Daoy (cell line): ENCODE measurements around the gene RHOBTB1. TPM values are rescaled to one million over a fixed set of nuclear protein-coding genes. Genes with fewer than 3 reads are reported as not detected.
A peak's percentile ranks its signal among the peaks of the same experiment; 100 is the strongest.

Experiments used
- DNase-seq: peaks from one replicate; pipeline ENCODE4 v3.0.0-alpha.2; 2015; ENCODE audit warnings: low read depth
- total RNA-seq: library from RNA; depleted of rRNA; stranded (reverse); fragments of >200 nt; shearing (Covaris generic); gene quantifications from 2 replicates; pipeline ENCODE4 v1.2.3, GENCODE V29; 2014

The RHOBTB1 gene
- total RNA-seq, 1 experiment from 2014 or later: 4.2 TPM

DNA sequence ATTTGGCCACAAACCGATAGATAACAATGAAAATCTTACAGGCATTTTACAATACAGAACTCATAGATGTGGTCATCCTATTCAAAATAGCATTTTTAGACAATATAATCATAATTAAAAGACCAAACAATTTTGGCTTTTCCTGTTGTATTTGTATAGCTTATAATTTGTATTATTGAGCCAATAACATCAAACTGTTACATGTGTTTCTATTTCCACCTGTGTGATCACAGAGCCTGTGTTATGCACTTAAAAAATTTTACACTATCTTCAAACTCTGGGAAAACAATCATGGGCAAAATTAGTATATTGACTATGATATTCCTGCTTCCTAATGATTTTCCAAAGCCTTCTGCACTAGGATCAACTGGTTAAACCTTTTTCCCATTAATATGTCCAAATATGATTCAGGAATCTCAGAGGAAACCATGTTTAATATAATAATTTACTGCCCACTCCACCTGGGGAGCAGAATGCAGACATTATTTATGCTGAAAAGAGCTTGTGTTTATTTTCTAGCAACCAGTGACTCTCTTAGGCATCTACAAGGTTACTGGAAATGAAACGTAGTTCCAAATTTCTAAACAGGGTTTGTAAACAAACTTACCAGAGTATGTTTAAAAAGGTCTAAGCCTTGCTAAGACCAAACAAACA is 1.7 kb downstream of the RHOBTB1 start:
- no peak for DNase-seq

DNA sequence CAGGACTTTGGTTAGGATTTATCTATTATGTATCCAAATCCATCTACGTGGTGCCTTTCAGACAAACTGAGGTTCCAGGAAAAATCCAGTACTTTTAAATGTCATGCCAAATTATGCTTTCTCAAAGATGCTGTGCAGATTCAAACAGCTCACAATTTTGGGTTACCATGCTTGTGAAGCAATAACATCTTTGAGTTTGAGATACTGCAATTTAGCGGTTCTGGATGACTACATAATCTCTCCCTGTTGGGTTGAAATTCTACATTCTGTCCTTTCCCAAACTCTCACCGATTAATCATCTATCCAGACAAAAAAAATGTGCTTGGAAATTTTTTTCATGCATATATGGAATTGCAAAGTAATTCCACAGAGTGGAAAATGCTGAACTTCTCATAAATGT is 3.5 kb downstream of the RHOBTB1 start:
- DNase-seq: no peak

DNA sequence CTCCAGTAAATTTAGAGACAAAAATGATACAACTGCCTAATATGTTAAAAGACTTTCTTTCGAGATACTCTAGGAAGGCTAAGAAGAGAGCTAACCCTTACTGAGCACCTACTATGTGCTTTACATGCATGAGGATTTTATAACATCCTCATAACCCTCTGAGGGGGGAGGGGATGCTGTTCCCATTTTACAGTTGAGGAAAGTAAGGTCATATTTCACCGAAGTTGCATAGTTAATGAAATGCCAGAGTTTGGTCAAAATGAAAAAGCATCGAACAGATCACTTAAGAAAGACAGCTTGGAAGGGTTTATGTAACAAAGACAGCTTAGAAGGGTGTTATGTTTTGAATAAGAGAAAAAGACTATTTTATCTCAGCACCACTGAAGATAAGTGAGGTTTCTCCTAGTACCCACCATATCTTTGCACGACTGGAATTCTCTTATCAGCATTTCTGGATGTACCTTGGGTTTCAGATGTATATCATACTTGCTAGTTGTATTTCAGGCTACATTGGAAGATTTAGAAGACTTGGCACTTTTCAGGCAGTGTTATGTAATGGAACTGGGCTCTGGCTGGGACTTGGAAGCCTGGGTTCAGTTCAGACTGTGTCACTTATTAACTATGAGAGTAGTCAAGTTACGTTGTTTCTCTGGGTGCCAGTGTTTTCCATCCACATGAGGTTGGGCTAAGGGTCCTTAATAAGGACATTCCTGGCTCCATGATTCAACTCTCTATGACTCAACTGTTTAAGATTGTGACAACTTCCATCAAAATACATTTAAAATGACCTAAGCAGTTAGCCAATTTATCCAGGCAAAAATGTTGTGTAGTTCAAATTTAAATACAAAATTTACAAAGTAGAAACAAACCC is 6.0 kb downstream of the RHOBTB1 start:
- no peak for DNase-seq

DNA sequence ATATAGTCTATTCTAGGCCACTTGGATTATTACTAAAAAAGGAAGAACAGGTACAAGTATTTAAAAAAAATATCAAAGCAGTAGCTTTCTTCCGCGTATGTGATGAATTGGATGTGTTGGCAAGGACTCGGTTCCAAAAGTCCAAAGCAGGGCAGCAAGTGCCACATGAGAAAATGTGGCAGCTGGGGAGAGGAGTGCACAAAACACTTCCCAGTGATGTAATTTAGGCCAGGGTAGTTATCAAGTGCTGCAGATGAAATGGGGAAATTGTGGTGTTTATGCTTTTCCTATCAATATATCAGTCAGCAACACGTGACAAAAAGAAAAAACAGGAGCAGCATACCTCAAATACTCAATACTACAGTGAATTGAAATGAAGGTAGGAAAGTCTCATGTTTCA is 7.0 kb downstream of the RHOBTB1 start:
- no peak for DNase-seq

DNA sequence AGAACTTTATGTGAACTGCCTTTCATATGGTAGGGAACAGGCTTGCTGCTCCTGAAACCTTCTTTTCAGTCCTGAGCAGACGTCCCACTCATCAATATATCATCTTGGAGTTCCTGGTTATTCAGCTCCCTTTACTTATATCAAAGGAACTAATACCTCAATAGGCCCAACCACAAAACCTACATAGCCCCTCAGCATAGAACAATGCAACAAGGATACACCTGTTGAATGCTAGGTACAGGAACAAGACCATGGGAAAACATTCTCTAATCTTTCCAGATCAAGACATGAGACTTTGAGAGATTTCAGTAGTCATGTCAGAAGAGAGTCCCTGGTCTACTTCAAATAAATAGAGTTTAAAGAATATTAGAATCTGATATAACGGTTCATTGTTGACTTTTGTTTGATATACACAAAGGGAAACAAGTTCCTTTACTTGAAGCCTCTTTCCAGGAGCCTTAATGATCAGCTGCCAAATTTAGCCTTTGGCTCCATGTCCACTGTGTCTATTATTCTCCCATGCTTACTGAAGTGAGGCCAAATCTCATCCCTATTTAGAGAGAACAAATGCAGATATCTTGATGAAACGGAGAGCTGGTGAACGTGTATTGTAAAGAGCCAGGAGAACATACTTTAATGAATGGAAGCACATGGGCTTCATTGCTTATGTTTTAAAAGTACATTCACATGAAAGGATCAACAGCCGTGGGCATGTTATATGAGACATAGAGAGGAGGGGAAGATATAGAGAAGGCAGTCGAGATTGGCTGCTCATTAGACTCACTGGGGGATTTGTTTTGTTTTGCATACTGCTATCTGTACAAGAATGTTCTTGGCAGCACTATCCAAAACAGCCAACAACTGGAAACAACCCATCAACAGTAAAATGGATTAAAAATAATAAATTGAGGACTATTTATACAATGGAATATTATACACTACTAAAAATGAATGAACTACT is 9.5 kb downstream of the RHOBTB1 start:
- DNase-seq: no peak

DNA sequence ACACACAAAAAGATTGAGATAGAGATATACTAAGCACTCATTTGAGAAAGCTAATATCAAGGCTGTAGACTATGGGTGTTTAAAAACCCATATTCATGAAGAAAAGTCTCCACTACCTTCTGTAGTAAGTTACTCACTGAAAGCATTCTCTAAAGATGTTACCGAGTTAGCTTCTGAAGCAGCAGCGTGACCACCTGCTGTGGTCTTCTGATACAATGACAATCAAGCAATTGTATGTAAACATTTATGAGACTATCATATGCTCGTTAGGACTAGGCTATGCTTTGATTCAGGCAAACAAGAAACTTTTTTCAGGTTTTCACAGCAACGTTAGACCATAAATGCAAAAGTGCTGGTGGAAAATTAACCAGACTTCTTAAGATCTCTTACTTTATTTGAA is 11.2 kb downstream of the RHOBTB1 start:
- no peak for DNase-seq

DNA sequence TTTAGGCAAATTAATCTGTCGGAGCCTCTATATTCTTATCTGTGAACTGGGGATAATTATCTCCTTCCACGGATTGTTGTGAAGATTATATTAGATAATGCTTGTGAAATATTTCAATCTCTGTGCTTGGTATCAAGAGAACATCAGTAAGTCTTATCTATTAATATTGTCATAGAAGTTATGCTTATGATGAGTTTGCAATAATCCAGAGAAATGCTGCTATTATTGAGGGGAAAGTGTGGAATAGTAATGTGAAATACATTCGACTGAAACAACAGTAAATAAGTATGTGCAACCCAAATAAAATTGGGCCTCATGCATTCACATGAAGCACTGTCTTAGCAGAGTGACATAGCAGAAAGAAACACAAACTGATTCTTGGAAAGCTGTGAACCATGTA is 13.7 kb downstream of the RHOBTB1 start:
- DNase-seq: no peak

DNA sequence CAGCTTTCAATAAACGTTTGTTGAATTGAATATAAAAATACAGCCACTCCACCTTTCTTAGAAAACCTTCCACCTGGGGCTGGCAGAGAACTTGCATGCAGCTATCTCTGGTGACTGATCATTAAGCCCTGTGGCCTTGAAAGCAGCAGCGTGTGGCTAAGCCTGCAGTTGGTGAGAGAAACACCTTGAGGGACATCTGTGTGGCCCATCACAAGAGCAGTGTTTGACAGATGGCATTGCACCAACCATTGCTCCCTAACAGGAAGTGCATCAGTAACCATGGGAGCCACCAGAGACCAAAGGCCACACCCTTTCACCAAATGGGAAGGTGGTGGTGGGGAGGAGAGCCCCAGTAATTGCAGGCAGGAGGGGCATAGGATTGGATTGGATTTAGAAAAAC is 22.4 kb downstream of the RHOBTB1 start:
- DNase-seq: no peak

DNA sequence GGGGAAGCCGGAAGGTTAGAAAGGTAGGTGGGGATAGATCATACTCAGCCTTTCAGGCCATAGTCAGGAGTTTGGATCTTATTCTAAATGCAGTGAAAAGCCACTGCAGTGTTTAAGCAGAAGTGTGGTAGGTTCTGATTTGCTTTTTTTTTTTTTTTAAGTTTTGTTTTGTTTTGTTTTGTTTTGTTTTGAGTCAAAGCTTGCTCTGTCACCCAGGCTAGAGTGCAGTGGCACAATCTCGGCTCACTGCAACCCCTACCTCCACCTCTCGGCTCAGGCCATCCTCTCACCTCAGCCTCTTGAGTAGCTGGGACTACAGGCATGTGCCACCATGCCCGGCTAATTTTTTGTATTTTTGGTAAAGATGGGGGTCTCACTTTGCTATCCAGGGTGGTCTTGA is 23.5 kb downstream of the RHOBTB1 start:
- DNase-seq: no peak

DNA sequence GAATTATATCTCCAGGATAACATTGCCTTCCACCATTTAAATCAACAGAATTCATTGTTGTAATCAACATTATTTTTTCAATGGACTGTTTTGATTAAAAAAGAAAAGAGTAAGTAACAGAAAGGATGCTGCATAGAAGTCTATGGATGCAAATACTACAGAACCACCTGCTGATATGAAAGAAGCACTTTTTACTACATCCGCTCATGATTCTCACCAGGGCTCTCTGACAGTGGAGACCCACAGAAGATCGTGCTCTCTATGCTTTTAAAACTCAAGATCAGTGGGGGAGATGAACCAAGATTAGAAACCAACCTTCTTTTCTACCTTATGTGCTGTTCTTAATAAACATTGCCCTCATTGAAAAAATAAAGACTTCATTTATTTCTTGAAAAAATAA is 24.4 kb downstream of the RHOBTB1 start:
- no peak for DNase-seq

DNA sequence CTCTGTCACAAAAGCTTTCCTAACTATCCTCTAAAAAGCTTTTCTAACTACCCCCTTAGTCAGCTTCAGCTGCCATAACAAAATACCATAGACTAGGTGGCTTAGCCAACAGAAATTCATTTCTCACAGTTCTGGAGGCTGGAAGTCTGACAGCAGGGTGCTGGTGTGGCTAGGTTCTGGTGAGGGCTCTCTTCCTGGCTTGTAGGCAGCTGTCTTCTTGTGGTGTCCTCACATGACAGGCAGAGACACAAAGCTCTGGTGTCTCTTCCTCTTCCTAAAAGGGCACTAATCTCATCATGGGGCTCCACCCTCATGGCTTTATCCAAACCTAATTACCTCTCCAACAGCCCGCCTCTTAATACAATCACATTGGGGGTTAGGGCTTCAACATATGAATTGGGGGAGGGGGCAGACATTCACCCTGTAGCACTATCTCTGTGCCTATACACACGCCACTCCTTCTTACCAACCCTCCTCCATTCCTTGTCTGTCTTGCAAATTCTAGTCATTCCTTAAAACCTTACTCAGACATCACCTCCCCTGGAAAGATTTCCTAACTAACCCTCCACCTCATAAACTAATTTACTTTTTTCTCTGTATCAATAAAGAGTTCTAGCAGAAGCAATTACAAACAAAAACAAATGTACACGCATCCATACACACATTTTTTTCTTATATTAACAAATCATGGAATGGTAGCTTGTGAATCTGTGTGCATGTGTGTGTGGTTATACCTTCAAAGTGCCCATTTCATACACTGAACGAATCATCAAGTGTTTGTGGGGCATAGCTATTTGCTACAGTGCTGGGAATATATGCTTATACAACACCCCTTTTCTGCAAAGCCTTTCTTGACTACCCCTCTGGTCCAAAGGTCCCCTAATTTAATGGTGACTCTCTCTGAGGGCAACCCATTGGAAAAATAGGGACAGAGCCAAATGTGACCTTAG is 26.4 kb downstream of the RHOBTB1 start:
- no peak for DNase-seq

DNA sequence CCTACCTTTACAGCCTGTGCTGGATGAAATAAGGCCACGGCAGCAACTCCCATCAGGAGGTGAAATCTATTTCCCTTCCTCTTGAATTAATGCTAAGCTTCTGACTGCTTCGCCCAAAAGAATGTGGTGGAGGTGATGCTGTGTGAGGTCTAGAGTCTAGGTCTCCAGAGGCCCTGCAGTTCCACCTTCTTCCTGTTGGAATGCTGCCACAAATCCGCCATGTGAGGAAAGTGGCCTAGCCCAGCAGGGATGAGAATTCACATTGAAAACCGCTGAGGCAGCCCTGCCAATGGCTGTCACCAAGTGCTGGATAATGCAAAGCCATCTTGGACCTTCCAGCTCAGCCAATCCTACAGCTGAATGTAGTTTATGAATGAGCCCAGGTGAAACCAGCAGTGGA is 28.0 kb downstream of the RHOBTB1 start:
- peak; percentile 4 for DNase-seq

DNA sequence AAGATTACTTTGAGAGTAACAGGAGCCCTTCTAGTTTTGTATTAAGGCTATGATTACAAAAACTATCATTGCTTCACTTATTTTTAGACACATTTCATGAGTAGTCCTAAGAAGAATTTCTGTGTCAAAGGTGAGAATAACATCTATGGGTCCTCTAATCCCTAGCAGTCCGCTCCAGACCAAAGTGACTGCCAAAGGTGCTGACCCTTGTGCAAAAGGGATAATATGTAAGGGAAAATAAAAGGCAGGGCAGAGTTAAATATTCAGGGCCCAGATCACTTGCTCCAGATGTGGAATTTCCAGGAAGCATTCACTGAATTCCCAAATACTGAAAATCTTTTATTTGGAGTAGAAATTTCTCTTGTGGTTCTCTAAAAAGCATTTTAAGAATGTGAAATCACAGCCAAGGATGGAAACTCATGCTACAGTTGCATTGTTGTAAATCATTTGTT is 29.3 kb downstream of the RHOBTB1 start:
- no peak for DNase-seq

DNA sequence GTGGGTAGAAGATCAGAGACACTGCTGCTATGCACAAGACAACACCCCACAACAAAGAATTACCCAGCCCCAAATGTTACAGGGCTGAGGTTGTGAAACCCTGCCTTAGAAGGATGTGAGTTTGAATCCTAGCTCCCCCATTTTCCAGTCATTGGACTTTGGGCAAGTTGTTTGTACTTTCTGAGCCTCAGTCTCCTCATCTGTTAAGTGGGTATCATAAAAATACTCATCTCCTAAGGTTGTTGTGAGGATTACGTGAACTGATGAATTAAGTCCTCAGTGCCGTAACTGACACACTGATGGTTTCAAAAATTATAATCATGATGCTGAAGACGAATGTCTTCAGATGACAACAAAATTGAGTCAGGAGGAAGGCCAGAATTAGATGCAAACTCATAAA is 30.3 kb downstream of the RHOBTB1 start:
- no peak for DNase-seq

DNA sequence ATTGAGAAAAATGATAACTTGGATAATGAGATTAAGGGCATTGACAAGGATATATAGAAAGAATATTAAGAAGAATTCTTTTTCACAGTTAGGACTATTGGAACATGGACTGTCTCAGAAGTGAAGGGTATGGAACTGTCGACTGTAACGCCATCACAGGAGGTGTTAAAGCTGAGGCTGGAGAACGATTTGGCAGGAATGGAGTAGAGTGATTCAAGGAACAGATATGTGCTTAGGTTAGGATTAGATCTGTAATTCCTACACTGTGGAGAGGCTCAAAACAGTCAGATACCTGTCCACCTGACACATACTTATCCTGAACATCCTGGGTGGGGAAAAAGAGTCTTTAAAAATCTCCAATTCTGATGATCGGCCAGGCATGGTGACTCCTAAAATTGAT is 30.9 kb downstream of the RHOBTB1 start:
- no peak for DNase-seq

DNA sequence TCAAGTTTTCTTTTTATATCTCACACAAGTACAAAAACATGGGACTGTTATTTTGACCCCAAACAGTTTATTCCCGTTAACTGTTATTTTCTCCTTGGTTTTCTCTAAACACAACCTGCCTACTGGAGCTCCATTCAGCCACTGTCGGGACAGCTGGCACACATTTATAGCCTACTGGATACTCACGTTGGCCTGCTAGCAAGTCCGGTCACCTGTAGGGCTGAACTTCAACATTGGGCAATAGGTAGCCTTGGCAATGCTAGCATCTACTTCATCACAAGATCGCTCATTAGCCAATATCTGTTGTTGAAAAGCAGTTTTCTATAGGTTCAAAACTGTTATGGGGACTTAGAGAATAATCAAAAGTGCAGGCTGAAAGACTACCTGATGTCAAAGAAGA is 32.3 kb downstream of the RHOBTB1 start:
- DNase-seq: no peak

DNA sequence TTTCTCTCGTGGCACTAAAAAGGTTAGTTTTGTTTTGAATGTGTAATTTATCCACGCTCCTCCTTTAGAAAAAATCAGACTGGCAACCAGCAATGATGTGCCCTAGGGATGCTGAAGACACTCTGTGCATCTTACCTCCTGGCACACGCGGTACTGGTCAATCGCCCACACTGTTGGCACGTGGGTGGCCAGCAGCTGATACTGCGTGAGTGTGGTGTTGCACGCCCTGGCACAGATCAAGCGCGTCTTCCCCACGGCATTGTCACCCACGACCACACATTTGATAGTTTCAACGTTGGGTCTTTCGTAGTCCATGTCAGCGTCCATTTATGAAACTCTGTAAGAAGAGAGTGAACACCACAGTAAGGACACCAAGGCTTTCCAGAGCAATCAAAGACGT is 32.8 kb downstream of the RHOBTB1 start:
- no peak for DNase-seq

DNA sequence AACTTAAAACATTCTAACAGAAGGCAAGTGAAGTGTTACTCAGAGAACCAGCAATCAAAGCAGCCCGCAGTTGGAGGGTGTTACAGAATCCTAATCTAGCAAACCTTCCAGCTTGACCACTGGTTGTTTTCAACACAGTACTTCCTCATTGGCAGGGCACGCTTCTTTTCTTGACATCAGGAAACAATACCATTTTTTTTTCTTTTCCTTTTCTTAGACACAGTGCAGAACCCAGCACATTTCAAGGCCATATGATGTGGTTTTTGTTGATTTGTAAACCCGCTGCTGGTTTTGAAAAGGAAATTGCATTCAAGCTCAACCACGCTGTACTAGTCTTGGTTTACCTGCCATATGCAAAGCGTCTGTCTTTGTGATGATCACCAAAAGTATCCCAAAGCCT is 33.4 kb downstream of the RHOBTB1 start:
- DNase-seq: no peak

DNA sequence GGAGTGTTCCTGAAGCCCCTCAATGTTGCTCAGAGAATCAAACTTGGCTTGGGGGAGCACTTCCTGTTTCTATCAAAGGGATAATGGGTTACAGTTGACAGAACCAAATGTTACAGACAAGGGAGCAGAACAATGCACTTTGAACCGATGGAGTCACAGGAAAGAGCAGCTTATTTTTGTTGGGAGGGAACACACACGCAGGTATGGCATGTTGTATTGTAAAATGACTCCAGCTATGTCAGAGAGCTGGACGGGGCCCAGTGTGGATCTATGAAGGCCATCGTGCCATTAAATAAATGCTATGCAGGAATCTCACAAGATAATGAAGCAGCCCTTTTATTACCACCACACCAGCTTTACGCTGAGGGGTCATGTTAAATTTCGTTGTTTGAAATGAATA is 35.1 kb downstream of the RHOBTB1 start:
- DNase-seq: no peak

DNA sequence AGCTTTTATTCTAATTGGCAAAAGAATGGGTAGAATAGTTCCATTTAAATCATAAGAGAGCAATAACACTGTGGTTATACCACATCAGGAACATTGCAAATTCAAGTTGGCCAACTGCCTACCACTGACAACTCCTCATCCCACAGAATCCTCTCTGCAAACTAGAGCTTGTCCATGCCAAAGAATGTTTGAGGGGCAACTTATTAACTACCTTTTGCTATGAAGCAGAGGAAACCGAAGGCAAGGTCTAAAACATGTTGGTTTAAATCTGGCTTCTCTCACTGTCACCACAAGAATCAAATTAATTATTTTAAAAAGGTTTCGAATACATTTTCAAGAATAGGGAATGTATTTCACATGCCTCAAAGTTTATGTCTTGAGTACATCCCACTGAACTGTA is 36.0 kb downstream of the RHOBTB1 start:
- no peak for DNase-seq

DNA sequence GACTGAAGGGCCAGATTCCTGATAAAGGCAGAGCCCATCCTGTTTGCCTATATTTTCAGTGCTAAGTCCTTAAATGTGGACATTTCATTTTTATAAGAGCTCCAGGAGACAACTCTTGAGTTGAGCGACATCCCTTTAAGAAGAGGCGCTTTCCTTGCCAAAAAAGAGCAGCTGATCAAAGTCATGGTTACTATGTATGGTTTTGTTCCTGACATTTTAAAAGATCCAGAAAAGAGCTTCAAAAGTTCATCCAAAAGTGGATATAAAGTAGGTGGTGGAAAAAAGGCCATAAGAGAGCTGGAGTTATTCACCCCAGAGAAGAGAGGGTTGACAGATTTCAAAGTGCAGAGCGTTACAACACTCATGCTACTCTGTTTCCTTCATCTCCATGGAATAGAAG is 36.7 kb downstream of the RHOBTB1 start:
- no peak for DNase-seq
